Colonic mucosa (tissue), 4 donors: ENCODE results near the gene TRIM8. TPM values are rescaled to one million over a fixed set of nuclear protein-coding genes. Genes with fewer than 3 reads are reported as not detected.

Experiments
- DNase-seq: peaks from one replicate; pipeline ENCODE4 v3.0.0-alpha.2; 2020
- H3K27ac ChIP-seq: fragments of 200-600 bp; one replicate; pipeline ENCODE4 v1.8.0; 2021
- H3K27me3 ChIP-seq: fragments of 200-600 bp; one replicate; pipeline ENCODE4 v1.8.0; 2021
- H3K36me3 ChIP-seq: fragments of 200-600 bp; one replicate; pipeline ENCODE4 v1.8.0; 2021
- H3K4me1 ChIP-seq: fragments of 200-600 bp; one replicate; pipeline ENCODE4 v1.8.0; 2021; ENCODE audit warnings: mild to moderate bottlenecking
- H3K4me3 ChIP-seq: fragments of 200-600 bp; one replicate; pipeline ENCODE4 v1.8.0; 2021
- H3K9ac ChIP-seq, 2 donors: one replicate each; pipeline ENCODE4 v1.7.0; 2013; ENCODE audit warnings: control low read depth in 2 of 2, low read depth in 2 of 2, low read length in 2 of 2
- H3K9me3 ChIP-seq: fragments of 200-600 bp; one replicate; pipeline ENCODE4 v1.8.0; 2021
- intact Hi-C: fragments of 100-400 bp; cut with DNase I; formaldehyde crosslinking; loops from one replicate; pipeline ENCODE4 v1.14.1; 2022
- total RNA-seq, 2 donors: library from RNA; stranded (reverse); fragmentation: NEBNext Ultra II Directional in 1 of 2; extraction: Animal tissue kit (Norgen Biotek cat#: 25700) in 1 of 2; gene quantifications; one replicate each; pipeline ENCODE4 v1.2.1, GENCODE V29; 2021
- TF ChIP-seq, protein P1 (sequence below): fragments of 200-600 bp; IDR thresholded peaks from one replicate; pipeline ENCODE4 v1.8.0; 2022; ENCODE audit warnings: antibody characterized with exemption, mild to moderate bottlenecking
- donor health status: healthy.
- donor health status: DM: no; HTN: no; CAD: no.
- donor health status: DM: no; HTN: no; CAD: no.

TRIM8 gene
- total RNA-seq, 2 donors from 2014 or later: 64.9 to 79.6 TPM

DNA sequence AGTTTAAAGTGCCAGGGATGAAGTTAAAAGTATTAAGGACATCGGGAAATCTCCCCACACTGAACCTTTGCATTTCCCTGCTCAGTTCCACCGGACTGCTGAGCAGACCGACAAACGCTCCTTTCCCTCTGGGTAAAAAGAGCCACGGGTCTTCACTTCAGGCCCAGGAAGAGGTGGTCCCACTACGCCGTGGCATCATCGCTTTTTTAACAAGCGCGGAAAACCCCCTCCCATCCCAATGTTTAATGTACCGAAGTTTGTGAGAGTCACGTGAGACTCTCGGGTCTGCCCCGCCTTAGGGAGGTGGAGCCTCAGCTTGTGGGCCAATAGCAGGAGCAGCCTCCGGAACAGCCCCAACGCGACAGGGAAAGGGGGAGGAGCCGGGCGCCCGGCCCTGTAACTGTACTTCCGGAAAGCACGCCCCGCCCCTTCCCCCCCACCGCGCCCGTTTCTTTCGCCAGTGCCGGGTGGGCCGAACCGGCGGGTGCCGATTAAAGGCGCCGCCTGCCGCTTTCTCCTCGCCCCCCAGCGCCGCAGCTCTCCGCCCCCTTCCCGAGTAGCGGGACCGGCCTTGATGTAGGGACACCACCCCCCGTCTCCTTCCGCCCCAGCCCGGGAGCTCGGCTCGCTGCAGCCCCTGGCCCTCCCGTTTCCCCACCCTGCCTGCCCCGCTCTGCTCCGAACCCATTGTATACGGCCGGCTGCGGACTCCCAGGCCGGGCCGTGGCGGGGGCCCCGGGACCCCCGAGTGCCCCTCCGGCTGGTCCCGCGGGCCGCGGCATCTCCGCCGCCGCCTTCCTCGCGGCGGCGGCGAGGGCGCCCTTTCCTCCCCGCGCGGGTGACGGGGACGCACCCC lies 2.2 kb upstream of the TRIM8 start:
- Histone ChIP-seq H3K4me3 (peak overlapping the region; percentile 86), H3K9me3 (no peaks in the 10 kb centered on the region), H3K27ac (peak overlapping the region; percentile 99), H3K9ac (peak overlapping the region; percentile 83 to 89), H3K4me1 (peaks cover under 1% of the 10 kb centered on the region), H3K27me3 (no peaks in the 10 kb centered on the region), H3K36me3 (no peaks in the 10 kb centered on the region)
- TF ChIP-seq, protein P1, sequence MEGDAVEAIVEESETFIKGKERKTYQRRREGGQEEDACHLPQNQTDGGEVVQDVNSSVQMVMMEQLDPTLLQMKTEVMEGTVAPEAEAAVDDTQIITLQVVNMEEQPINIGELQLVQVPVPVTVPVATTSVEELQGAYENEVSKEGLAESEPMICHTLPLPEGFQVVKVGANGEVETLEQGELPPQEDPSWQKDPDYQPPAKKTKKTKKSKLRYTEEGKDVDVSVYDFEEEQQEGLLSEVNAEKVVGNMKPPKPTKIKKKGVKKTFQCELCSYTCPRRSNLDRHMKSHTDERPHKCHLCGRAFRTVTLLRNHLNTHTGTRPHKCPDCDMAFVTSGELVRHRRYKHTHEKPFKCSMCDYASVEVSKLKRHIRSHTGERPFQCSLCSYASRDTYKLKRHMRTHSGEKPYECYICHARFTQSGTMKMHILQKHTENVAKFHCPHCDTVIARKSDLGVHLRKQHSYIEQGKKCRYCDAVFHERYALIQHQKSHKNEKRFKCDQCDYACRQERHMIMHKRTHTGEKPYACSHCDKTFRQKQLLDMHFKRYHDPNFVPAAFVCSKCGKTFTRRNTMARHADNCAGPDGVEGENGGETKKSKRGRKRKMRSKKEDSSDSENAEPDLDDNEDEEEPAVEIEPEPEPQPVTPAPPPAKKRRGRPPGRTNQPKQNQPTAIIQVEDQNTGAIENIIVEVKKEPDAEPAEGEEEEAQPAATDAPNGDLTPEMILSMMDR: no peak
- intact Hi-C loops: no loop called here
- peak; percentile 99 for DNase-seq

DNA sequence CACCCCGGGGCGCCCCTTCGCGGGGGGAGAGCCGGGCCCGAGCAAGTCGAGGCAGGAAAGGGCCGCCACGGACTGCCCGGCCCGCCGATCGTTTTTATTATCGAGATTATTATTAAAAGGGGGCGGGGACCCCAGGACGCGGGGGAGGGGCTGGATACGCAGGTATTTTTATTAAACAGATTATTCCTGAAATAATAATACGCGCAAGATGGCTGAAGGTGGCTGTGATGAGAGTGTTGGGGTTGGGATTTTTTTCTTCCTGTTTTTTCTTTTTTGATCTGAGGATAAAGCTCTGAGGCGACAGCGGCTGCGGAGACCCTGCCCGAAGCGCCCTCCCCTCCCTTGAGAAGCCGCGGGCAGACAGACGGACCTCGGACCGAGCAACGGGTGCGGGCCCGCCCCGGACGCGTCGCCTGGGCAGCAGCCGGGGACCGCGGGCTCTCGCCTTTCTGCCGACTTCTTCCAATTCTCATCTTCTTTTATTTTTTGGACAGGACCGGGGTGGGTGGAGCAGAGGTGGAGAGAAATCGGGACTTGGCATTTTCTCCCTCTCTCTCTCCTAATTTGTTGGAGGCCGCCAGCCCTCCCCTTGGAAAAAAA lies 1.4 kb upstream of the TRIM8 start:
- H3K9me3 ChIP-seq: no peaks in the 10 kb centered on the region
- TF ChIP-seq, protein P1: no peak
- intact Hi-C loops: no loop called here
- peak; percentile 70 for DNase-seq
- H3K27ac ChIP-seq: peak overlapping the region; percentile 99
- no peaks in the 10 kb centered on the region for H3K36me3 ChIP-seq
- peak overlapping the region; percentile 83 to 89 for H3K9ac ChIP-seq
- peaks cover 8% of the 10 kb centered on the region for H3K4me1 ChIP-seq
- H3K4me3 ChIP-seq: peak overlapping the region; percentile 86
- H3K27me3 ChIP-seq: no peaks in the 10 kb centered on the region

DNA sequence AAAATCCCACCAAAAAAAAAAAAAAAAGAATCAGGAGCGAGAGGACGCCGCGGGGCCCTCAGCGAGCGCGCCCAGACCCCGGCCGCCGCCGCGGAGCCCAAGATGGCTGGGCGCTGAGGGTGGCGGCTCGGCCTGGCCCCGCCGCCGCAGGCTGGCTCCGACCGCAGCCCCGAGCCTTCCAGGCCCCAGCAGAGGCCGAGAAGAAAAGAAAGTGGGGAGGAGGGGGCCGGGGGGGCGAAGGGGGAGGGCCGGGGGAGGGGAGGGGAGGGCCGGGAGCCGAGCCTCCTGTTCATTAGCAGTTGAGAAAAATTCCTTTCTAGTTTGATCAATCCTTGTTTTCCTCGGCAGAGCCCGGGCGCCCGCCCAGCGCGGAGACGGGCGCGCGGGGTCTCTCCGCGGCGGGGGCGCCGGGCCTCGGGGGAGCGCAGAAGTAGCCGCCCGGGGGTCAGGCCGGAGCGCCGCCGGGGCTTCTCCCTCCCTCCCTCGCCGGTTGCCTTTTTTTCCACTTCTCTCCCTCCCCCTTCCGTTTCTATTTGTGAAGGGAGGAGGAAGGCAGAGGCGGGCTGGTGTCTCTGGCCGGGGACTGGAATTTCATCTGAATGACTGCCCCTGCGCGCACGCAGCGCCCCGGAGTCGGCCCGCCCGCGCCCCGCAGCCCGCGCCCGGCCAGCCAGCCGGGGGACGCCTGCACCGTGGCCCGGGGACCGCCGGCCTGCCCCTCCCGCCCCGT lies 778 bp upstream of the TRIM8 start:
- TF ChIP-seq, protein P1: no peak
- Histone ChIP-seq H3K4me1 (peaks cover 10% of the 10 kb centered on the region), H3K9me3 (no peaks in the 10 kb centered on the region), H3K4me3 (peak overlapping the region; percentile 86), H3K27ac (peak overlapping the region; percentile 99), H3K36me3 (no peaks in the 10 kb centered on the region), H3K9ac (peak overlapping the region; percentile 83 to 89), H3K27me3 (no peaks in the 10 kb centered on the region)
- intact Hi-C loops: no loop called here
- DNase-seq: peak; percentile 63

DNA sequence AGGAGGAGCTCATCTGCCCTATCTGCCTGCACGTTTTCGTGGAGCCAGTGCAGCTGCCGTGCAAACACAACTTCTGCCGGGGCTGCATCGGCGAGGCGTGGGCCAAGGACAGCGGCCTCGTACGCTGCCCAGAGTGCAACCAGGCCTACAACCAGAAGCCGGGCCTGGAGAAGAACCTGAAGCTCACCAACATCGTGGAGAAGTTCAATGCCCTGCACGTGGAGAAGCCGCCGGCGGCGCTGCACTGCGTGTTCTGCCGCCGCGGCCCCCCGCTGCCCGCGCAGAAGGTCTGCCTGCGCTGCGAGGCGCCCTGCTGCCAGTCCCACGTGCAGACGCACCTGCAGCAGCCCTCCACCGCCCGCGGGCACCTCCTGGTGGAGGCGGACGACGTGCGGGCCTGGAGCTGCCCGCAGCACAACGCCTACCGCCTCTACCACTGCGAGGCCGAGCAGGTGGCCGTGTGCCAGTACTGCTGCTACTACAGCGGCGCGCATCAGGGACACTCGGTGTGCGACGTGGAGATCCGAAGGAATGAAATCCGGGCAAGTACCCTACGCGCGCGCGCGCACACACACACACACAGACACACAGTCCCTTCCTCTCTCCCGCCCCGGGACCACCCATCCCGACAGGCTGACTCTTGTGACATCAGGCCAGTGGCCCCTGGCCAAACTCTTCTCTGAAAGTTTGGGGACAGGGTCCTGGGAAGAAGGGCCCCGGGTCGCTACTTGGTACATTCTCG lies 538 bp downstream of the TRIM8 start:
- Histone ChIP-seq H3K4me1 (peaks cover 18% of the 10 kb centered on the region), H3K4me3 (peak overlapping the region; percentile 86), H3K36me3 (no peaks in the 10 kb centered on the region), H3K9me3 (no peaks in the 10 kb centered on the region), H3K9ac (peak overlapping the region; percentile 71 to 100), H3K27me3 (no peaks in the 10 kb centered on the region), H3K27ac (peak overlapping the region; percentile 99)
- TF ChIP-seq, protein P1: peak; percentile 50
- DNase-seq: peak; percentile 79
- intact Hi-C loops: no loop called here

DNA sequence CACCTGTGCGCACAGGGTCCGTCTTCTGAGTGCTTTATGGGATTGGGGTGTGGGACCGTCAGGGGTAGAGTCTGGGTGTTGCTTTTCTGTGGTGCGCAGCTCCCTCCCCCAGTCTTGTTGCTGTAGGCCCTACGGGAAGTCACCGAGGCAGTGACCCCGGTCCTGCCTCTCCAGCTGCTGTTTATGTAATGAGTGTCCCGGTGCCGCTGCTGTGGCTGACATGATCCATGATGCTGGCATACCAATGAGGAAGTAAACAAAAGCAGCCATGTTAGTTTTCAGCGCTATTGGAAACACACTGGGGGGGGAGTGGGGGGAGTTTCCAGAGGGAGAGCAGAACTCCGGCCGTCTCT lies 1.1 kb downstream of the TRIM8 start:
- peak overlapping the region; percentile 86 for H3K4me3 ChIP-seq
- no peaks in the 10 kb centered on the region for H3K36me3 ChIP-seq
- no peaks in the 10 kb centered on the region for H3K27me3 ChIP-seq
- H3K9ac ChIP-seq: peak overlapping the region; percentile 71 to 100
- peaks cover 23% of the 10 kb centered on the region for H3K4me1 ChIP-seq
- peak overlapping the region; percentile 99 for H3K27ac ChIP-seq
- intact Hi-C loops: no loop called here
- TF ChIP-seq, protein P1: no peak
- DNase-seq: peak; percentile 79
- no peaks in the 10 kb centered on the region for H3K9me3 ChIP-seq
